Mucosa of rectum (tissue), 2 donors: ENCODE data around the gene BMP3.
"Not testable (repeated sequence)": the region's sequence is repeated elsewhere in the genome, so short reads cannot be mapped to it uniquely, and the experiment has no call there.

Source experiments
- H3K27ac ChIP-seq, 2 donors: one replicate each; pipeline ENCODE4 v1.7.0; 2013; ENCODE audit warnings: inconsistent platforms in 2 of 2, low read depth in 2 of 2, low read length in 2 of 2
- H3K27me3 ChIP-seq, 2 donors: one replicate each; pipeline ENCODE4 v1.7.0; 2013; ENCODE audit warnings: low read length in 2 of 2; ENCODE audit not compliant: control insufficient read depth in 2 of 2, insufficient read depth in 2 of 2
- H3K36me3 ChIP-seq, 2 donors: one replicate each; pipeline ENCODE4 v1.7.0; 2013; ENCODE audit warnings: low read length in 2 of 2; ENCODE audit not compliant: control insufficient read depth in 2 of 2, insufficient read depth in 2 of 2
- H3K4me1 ChIP-seq, 2 donors: one replicate each; pipeline ENCODE4 v1.7.0; 2013; ENCODE audit warnings: low read length in 2 of 2, mild to moderate bottlenecking in 1 of 2; ENCODE audit not compliant: control insufficient read depth in 2 of 2, insufficient read depth in 2 of 2
- H3K4me3 ChIP-seq, 2 donors: one replicate each; pipeline ENCODE4 v1.7.0; 2013; ENCODE audit warnings: low read length in 2 of 2
- H3K9ac ChIP-seq, 2 donors: one replicate each; pipeline ENCODE4 v1.7.0; 2013; ENCODE audit warnings: low read length in 2 of 2, low read depth in 1 of 2, mild to moderate bottlenecking in 1 of 2
- H3K9me3 ChIP-seq, 2 donors: one replicate each; pipeline ENCODE4 v1.7.0; 2013; ENCODE audit warnings: low read length in 2 of 2; ENCODE audit not compliant: control insufficient read depth in 2 of 2
- donor health status: healthy.
- donor health status: Normal muscosa, but diverticular disease.

The BMP3 gene

GRCh38 chr4:81030061-81030980 lies at the start of gene BMP3:
BMP3 (plus strand) TSS chr4:81030708; CDS start chr4:81031285, 577 bp downstream.
- H3K36me3 ChIP-seq: no peaks in the 10 kb centered on the region
- peaks cover 2 to 10% of the 10 kb centered on the region in 2 donors for H3K27me3 ChIP-seq
- peak within 1 kb of the TSS; percentile 72 to 98 for H3K4me3 ChIP-seq
- peak within 1 kb of the TSS; percentile 68 for H3K27ac ChIP-seq
- H3K9ac ChIP-seq: peak within 1 kb of the TSS; percentile 42 to 73
- peaks cover 6 to 15% of the 10 kb centered on the region in 2 donors for H3K4me1 ChIP-seq
- no peaks in the 10 kb centered on the region for H3K9me3 ChIP-seq

GRCh38 chr4:80986011-80986410 lies 44.5 kb upstream of the BMP3 start:
- no peak overlapping the region for H3K9ac ChIP-seq
- H3K4me1 ChIP-seq: no peaks in the 10 kb centered on the region
- no peak overlapping the region for H3K27ac ChIP-seq
- H3K36me3 ChIP-seq: no peaks in the 10 kb centered on the region
- no peaks in the 10 kb centered on the region for H3K27me3 ChIP-seq
- no peak overlapping the region for H3K4me3 ChIP-seq
- H3K9me3 ChIP-seq: no peaks in the 10 kb centered on the region

GRCh38 chr4:80989921-80990544 lies 40.5 kb upstream of the BMP3 start:
- Histone ChIP-seq H3K27ac (no peak overlapping the region), H3K27me3 (no peaks in the 10 kb centered on the region), H3K9ac (no peak overlapping the region), H3K4me1 (no peaks in the 10 kb centered on the region), H3K9me3 (no peaks in the 10 kb centered on the region), H3K4me3 (no peak overlapping the region), H3K36me3 (no peaks in the 10 kb centered on the region)

GRCh38 chr4:80990851-80991250 lies 39.7 kb upstream of the BMP3 start:
- Histone ChIP-seq H3K9me3 (no peaks in the 10 kb centered on the region), H3K4me3 (no peak overlapping the region), H3K9ac (no peak overlapping the region), H3K27me3 (no peaks in the 10 kb centered on the region), H3K36me3 (no peaks in the 10 kb centered on the region), H3K4me1 (no peaks in the 10 kb centered on the region), H3K27ac (no peak overlapping the region)

- Histone ChIP-seq H3K27ac (no peak overlapping the region), H3K9ac (no peak overlapping the region), H3K27me3 (no peaks in the 10 kb centered on the region), H3K36me3 (no peaks in the 10 kb centered on the region), H3K9me3 (no peaks in the 10 kb centered on the region), H3K4me1 (no peaks in the 10 kb centered on the region), H3K4me3 (no peak overlapping the region)
These were observed 30.6 kb upstream of the BMP3 start for GRCh38 chr4:80999943-81000342.

- H3K9me3 ChIP-seq: no peaks in the 10 kb centered on the region
- no peaks in the 10 kb centered on the region for H3K4me1 ChIP-seq
- no peak overlapping the region for H3K9ac ChIP-seq
- H3K27me3 ChIP-seq: no peaks in the 10 kb centered on the region
- peak overlapping the region in 1 of 2 donors; percentile 39 for H3K27ac ChIP-seq
- H3K4me3 ChIP-seq: no peak overlapping the region
- H3K36me3 ChIP-seq: no peaks in the 10 kb centered on the region
These were observed 26.9 kb upstream of the BMP3 start for GRCh38 chr4:81003597-81004111.

- Histone ChIP-seq H3K4me3 (no peak overlapping the region), H3K27ac (no peak overlapping the region), H3K9me3 (no peaks in the 10 kb centered on the region), H3K27me3 (no peaks in the 10 kb centered on the region), H3K4me1 (no peaks in the 10 kb centered on the region), H3K9ac (no peak overlapping the region), H3K36me3 (no peaks in the 10 kb centered on the region)
These were observed 23.1 kb upstream of the BMP3 start for GRCh38 chr4:81007417-81007816.

GRCh38 chr4:81016566-81016965 lies 13.9 kb upstream of the BMP3 start:
- not testable (repeated sequence) for H3K4me3 ChIP-seq, H3K9ac ChIP-seq, H3K9me3 ChIP-seq, H3K27ac ChIP-seq, H3K27me3 ChIP-seq, H3K36me3 ChIP-seq
- H3K4me1 ChIP-seq: peaks cover 10 to 14% of the 10 kb centered on the region in 2 donors

- H3K4me1 ChIP-seq: peaks cover 17 to 25% of the 10 kb centered on the region in 2 donors
- H3K4me3 ChIP-seq: no peak overlapping the region
- H3K27ac ChIP-seq: no peak overlapping the region
- H3K9ac ChIP-seq: no peak overlapping the region
- H3K9me3 ChIP-seq: no peaks in the 10 kb centered on the region
- no peaks in the 10 kb centered on the region for H3K27me3 ChIP-seq
- no peaks in the 10 kb centered on the region for H3K36me3 ChIP-seq
These were observed 11.5 kb upstream of the BMP3 start for GRCh38 chr4:81019006-81019405.
